Fibroblast of upper back skin (primary cell): ENCODE measurements around the gene NR6A1.

Source experiments
- DNase-seq: peaks from one replicate; pipeline ENCODE4 v3.0.0-alpha.2; 2013

NR6A1 gene

GRCh38 chr9:124771021-124771866 is at the start of gene NR6A1:
NR6A1 (minus strand) TSS chr9:124771311.
- peak; percentile 95 for DNase-seq

DNA sequence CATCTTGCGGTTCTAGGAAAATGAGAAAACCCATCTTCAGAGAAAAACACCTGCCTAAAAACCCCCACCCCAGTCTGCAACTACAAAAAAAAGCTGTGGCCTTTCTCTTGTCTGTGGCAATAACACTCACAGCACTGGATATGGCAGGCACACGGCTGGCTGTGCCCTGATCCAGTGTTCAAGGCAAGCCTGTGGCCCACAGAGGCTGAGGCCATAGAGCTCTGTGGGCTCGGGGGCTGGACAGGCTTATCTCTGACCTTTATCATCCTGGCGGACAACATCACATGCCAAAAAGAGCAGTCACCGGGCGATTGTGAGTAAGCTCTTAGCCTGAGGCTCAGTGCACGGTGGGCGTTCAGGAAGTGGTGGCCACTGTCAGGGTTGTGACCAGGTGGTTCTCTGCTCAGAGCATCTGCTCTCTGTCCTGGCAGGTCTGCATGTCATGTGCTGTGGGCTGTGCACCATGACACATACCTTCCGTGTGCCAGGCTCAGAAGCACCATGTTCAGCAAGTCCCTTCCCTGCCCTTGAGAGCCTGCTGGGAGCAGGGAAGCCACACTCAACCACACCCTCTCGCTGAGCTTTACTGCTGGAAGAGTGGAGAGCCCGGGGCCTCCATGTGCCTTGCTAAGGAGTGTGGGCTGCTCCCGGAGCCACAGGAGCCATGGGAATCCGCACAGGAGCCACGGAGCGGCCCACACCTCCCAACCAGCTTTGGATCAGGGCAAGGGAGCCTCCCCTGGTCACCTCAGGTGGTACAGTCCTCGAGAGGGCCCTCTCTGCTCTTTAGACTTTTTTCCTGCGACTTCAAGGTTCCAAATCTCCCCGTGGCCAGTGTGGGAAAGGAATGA is 47.5 kb upstream of the NR6A1 start:
- DNase-seq: no peak

- DNase-seq: no peak
Observed at GRCh38 chr9:124815601-124816000, 44.5 kb upstream of the NR6A1 start.

DNA sequence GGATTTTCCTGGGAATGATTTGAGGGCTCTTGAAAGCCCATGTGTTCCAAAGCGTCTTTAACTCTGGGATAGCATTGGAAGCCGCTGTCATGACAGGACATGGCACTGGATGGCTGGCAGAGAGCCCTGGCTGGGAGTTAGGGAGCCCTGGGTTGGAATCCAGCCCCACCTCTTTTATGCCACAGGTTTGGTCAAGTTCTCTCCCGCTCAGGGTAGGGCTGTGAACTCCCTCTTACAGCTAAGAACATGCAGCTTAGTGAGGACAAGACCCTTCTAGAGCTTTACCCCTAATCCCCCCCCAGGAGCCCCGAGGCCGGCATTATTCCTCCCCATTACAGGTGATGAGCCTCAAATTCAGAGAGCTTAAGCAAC is 43.0 kb upstream of the NR6A1 start:
- no peak for DNase-seq

- peak; percentile 37 for DNase-seq
Observed at GRCh38 chr9:124813501-124814163, 42.5 kb upstream of the NR6A1 start.

- DNase-seq: no peak
Observed at GRCh38 chr9:124813041-124813440, 41.9 kb upstream of the NR6A1 start.

GRCh38 chr9:124812441-124812876 is 41.3 kb upstream of the NR6A1 start:
- peak; percentile 100 for DNase-seq

DNA sequence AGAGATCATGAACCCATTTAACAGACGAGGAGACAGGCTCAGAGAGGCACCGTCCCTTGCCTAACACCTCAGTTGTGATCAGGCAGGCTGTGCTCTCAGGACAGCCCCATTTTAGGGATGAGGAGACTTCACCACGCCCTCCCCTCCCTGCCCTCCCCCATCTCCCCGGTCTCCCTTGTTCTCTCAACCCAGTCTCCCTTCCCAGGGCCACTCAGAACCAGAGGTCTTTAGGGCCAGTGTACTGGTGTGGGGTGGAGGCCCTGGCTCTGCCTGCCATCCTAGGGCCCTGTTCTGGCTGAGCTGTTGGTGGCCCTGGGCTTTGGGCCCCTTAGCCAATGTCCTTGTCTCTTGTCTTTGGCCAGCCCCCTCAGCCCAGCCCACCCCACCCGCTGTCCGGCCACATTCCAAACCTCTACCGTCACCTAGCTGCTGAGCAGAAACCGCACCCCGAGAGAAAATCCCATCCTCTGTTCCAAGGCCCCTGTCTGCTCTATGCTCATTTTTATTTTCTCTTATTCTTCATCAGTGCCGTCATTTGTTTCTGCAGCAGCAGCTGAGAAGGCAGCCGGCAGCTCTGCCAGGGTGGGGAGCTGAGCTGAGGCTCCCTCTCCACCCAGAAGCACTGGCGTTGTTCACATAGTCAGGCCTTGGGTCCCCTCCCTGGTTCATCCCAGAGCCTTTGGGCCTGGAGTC is 39.7 kb upstream of the NR6A1 start:
- DNase-seq: peak; percentile 90

GRCh38 chr9:124809741-124810500 is 38.8 kb upstream of the NR6A1 start:
- no peak for DNase-seq

DNA sequence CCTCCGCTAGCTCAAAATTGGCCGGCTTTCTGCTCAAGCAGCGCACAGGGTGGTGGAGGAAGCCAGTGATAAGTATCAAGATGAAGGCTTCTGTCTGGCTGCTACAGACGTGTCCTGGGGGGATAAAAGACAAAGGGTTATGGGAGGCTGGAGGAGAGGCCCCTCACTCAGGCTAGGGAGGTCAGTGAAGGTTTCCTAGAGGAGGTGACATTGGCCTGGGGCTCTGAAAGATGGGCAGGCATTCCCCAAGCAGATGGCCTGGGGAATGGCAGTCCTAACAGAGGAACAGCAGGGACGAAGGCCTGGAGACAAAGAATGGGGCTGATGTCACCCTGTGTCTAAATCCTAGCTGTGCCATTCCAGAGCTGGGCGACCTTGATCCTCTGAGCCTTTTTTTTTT is 38.1 kb upstream of the NR6A1 start:
- no peak for DNase-seq

DNA sequence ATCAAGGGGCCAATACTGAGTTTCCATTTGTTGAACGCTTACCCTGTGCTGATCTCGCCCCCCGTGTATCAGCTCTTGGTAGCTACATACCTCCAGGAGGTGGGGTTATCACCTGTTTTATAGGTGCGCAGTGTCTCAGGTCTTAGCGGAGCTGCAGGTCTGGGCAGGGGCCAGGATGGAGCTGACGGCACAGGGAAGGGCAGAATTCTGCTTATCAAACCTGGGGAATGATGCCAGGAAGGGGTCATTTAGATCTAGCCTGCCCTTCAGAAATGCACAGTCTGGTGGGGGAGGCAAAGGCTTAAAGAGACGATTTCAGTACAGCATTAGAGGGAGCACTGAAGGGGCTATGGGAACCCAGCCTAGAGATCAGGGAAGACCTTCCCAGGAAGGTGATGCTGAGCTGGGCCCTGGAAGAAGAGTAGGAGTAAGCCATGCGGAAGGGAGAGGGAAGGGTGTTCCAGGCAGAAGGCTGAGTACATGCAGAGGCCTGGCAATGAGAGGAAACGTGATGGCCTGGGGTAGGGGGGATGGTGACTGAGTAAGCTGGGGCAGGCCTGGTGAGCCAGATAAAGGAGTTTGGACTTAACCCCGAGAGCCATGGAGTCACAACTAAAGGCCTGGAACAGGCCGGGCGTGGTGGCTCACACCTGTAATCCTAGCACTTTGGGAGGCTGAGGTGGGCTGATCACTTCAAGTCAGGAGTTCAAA is 37.3 kb upstream of the NR6A1 start:
- DNase-seq: no peak

GRCh38 chr9:124805186-124805585 is 34.1 kb upstream of the NR6A1 start:
- no peak for DNase-seq

DNA sequence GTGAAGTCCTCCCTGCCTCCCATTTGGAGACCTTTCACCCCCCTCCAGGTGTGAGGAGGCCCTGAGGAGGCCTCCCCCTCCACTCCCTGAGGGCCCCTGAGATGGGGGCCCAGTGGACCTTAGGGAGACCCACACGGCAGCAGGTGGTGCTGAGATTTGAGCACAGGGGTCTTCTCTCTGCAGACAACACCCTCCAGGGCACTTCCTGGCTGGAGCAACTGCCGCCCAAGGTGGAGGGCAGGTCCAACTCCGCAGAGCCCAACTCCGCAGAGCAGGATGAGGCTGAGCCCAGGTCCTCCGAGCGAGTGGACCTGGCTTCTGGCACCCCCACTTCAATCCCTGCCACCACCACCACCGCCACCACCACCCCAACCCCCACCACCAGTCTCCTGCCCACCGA is 32.8 kb upstream of the NR6A1 start:
- DNase-seq: no peak

DNA sequence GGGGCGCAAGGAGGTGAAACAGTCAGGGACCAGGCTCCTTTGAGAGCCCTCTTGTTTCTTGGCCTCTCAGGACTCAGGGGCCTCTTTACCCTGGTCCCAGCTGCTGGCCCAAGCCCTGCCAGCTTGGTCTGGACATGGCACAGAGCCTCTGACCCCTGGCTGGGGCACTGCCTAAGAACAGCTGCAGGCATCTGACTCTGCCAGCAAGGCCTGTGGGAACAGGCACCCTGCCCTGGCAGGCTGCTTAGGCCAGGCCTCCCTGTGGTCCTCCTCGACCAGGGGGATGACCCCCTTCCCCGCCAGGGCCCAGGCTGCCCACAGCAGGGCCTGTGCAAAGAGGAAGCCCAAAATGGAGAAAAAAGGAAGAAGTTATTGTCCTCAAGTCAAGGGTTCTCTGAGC is 31.3 kb upstream of the NR6A1 start:
- no peak for DNase-seq

DNA sequence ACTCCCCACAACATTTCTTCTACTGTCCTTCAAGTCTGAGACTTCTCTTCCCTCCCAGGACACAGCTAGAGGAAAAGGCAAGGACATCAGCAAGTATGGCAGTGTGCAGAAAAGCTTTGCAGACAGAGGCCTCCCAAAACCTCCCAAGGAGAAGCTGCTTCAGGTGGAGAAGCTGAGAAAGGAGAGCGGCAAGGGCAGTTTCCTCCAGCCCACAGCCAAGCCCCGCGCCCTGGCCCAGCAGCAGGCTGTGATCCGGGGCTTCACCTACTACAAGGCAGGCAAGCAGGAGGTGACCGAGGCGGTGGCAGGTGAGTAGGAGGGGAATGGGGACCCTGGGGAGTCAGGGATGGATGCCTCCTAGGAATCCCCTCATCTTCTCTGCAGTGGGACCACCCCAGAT is 30.2 kb upstream of the NR6A1 start:
- no peak for DNase-seq

GRCh38 chr9:124800306-124801259 is 29.5 kb upstream of the NR6A1 start:
- DNase-seq: no peak

DNA sequence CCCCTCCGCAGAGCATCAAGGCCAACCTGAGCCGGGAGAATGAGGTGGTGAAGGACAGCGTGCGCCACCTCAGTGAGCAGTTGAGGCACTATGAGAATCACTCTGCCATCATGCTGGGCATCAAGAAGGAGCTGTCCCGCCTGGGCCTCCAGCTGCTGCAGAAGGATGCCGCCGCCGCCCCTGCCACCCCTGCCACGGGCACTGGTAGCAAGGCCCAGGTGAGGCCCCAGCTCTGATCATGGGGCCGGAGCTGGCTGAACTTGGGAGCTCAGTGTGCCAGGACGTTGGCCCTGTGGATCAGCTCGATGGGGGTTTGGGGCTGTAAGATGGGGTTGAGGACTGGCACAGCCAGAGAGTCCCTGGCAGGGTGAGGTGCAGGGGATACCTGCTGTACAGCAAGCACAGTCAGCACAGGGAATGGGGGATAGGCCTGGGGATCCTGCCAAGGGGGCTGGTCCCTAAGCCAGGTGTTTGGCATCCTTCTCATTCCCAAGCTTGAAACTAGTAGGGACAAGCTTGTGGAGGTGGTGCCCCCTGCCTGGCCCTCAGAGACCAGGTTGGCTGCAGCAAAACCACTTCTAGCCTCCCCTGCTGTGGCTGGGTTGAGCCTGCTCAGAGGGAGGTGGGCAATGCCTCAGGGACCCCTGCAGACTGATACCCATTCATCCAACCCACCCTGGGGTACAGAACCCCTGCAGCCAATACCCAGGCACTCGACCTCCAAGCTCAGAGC is 28.3 kb upstream of the NR6A1 start:
- DNase-seq: no peak

DNA sequence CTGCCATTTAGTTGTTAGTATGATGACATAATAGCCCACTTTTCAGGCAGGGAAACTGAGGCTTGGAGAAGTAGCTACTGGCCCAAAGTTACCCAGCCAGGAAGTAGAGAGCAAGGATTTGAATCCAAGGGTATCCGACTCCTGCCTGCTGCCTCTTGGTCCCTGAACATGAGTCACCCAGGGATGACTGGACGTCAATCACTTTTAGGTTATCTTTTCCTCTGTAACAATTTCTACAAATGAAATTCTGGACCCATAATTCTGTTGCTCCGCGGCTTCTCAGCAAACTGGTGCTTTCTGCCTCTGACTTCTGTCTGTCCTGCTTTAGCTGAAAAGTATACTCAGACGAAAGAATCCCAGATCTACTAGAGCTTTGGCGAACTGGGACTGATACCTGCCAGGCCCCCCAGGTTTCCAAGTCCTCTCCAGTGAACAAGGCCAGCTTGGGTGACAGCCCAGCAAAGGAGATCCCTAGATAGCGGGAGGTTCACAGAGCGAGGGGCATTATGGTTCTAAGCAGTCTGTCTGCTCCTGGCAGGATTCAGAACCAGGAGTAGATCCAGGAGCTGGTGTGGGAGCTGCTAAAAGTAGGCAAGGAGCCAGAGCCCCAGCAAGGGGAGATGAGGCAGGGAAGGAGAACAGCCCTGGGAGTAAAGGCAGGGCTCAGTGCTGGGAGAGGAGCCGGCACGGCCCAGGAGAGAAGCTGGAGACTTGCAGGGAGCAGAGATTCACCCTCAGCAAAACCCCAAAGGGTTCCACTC is 26.4 kb upstream of the NR6A1 start:
- no peak for DNase-seq
